HG03521 (cell line): Measurements from ENCODE around the gene PLA2R1.

Experiments used
- ATAC-seq: cut with Tn5 transposase; IDR thresholded peaks from one replicate; pipeline ENCODE4 v1.9.1; 2021; ENCODE audit warnings: mild to moderate bottlenecking, moderate library complexity; ENCODE audit not compliant: unreplicated experiment

PLA2R1 gene

DNA sequence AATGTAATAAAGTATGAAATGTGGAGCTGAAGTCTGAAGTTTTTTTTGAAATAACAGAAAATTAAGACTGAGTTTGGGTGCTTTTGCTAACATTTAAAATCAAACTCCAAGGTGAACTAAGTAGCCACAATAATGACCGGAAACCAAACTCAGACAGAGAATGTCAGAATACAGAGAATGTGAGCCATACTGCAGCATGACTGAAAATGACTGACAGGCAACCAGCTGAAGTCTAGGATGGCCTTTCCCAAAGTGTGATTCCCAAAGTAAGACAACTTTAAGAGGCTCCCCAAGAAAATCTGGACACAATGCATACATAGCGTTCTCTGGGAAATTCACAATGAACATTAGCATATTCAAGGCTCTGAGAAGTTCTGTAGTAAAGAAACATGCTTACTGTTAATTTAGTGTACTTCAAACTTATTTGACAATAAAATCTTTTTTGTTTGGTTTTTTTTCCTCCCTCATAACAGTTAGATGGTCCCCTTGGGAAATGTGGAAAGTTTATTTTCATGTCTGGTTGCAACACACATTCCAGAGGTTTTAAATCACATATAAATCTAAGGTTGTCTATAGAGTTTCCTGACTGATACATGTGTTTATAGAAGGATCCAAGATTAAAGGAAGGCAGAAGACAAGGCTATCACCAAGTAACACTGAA, 28.6 kb downstream of the PLA2R1 start:
- no peak for ATAC-seq

DNA sequence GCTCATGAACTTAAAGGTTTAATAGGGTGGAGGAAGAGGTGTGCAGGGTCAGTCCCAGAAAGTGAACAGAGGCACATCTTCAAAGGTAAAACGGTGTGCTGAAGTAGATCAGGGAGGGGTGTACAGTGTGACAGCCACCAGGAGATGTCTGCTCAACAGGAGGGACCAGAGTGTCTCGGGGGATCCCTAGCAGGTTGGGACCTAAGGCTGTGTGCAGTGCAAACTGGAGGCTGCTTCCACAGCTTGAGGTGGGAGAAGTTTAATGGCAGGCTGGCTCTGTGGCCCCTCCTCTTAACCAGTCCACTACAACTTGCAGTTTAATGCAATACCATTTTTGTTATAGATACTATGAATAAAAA, 33.2 kb downstream of the PLA2R1 start:
- ATAC-seq = no peak

DNA sequence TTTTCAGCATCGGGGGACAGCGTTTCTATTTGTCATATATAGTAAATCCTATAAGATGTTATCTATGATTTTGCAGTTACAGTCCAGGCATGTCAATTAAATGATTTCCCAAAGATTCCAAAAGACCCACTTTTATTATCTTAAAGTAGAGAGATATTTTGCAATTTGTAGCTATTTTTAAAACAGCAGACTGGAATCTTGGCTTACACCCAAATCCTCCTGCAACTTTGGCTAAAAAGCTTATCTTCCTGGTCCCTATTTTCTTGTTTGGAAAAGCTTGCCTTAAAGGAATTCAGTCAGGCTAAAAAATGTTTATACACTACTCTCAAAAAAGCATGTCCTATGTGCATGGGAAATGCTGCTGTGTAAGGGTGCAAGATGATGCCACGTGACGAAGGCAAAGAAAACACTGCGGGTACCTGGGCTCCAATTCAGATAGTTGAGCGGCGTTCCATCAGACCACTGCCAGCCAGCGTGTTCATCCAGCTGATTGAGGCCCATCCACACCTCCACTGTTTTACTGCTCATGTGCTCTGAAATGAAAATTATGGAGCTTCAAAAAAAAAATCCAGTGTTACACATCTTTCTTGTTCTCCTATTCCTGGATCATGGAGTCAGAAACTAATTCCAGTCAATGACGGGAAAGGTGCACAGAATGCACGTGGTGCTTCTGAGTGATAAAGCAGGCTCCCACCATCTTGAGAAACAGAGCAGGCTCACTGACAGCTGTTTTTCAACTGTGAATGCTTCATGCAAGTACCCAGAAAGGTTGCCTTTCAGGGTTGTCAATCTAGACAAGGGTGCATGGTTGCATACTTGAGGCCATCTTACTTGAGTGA, 33.8 kb downstream of the PLA2R1 start:
- ATAC-seq = no peak

DNA sequence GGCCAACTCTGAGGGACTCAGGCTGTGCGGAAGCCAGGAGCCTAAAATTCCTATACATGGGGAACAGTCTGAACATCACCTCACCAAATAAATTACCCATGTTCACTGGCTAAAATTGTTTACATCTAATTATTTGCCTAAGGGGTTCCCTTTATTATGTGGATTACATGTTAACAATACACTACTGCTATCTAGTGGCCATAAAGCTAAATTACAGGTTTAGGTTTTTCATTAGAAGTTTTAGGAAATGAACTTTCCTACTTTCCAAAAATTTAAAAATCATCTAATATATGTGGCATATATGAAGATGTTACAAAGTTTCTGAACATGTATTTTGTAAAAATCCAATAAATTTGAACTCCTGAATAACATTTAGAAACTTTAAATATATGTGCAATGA, 40.3 kb downstream of the PLA2R1 start:
- no peak for ATAC-seq

DNA sequence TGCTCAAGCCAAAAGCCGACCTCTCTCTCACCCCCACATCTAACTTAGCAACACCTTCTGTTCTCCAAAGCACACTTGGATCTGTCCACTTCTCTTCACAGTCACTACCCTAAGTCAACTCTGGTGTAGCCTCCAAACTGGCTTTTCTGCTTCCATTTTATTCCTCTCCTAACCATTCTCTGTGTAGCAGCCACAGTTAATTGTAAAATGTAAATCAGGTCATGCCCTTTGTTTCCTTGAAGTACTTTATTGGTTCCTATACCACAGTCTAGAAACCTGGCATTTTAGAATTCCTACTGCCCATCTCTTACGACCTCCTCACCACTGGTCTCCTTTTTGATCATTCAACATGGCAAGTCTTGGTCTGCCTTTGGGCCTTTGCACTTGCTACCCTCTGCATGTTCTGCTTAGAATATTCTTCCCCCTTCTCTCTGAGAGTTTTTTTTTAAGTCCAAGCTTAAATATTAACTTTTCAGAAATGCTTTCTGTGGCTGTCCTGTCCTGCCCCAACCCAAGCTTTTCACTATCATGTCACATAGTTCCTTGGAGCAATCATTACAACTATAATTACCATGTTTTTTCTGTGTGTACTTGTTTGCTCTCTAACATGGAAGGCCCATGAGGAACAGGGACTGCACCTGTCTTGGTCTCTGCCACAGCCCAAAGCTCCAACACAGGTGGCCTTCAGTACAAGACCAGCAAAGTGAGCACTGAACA, 42.9 kb downstream of the PLA2R1 start:
- no peak for ATAC-seq

DNA sequence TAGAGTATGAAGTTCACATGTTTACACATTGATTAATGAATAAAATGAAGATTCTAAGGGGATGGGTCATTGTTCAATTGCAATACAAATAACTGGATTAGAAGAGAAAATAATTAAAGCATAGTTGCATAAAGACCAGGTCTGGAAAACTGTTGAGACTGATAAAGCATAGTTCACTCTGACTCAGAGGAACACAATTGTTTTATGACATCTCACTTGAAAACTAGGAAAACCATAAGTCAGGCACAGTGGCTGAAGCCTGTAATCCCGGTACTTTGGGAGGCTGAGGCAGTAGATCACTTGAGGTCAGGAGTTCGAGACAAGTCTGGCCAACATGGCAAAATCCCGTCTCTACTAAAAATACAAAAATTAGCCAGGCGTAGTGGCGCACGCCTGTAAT, 46.7 kb downstream of the PLA2R1 start:
- ATAC-seq = no peak

DNA sequence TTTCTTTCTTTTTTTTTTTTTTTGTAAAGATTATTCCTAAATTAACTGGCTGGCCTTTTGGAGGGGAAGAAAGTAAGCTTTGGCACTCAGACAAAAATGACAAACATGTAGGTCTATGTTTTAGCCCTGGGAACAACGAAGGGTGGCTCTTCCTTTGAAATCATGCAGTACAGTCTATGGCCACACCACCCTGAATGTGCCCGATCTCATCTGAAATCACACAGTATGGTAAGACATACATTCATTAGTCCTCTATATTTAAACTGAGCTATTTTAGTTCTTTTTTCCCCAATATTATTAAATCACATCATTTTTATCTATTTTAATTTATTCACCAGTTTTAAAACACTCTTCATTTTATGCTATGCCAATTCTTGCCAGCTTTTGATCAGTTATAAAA, 48.2 kb downstream of the PLA2R1 start:
- no peak for ATAC-seq

DNA sequence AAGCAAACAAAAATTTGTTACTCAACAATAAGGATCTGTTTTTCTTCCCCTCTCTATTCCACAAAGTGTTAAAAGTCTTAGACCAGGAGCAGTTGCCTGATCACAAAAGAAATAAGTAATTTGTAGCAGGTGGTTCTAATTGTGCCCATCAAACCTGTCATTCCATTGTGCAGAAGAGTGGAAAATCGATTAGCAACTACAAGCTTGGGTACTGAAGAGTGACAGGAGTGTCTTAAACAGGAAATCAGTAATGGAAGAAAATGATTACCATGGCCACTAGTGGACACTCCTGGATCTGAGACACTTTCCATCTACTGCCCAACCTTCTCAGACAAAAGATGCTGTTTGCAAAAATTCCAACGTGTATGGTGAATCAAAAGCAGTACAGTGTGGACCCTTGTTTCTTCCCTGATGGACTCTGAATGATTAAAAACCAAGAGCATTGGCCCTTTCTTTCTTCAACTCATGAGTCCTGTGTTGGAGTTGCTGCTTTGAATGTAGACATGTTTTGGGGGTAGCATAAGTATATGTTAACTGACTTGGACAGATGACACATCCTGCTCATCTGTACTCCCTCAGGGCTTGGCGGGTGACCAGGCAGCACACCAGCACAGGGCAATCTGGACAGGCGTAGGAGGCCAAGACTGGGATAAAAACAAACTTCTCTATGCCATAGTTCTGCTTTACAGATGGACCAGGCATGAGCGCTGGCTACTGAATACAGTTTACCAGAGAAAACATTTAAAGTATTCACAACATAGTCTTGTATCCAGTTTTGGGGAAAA, 51.9 kb downstream of the PLA2R1 start:
- ATAC-seq = no peak

DNA sequence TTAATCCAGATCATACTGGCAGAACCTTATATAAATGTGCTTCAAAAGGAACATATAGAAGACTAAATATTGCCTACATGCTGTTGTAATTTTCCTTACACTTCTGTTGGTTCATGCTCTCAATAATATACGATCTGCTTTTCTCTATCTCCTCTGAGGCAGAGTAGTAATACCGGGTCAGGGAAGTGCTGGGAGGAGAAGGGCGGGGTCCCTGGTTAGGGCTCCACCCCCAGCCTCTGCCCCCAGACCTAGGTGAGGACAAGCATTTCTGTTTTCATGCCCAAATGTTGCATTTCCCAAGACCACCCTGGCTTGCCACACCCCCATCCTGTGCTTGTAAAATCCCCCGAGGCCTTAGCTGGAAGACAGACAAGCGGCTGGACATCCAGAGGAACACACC, 55.3 kb downstream of the PLA2R1 start:
- ATAC-seq = no peak

DNA sequence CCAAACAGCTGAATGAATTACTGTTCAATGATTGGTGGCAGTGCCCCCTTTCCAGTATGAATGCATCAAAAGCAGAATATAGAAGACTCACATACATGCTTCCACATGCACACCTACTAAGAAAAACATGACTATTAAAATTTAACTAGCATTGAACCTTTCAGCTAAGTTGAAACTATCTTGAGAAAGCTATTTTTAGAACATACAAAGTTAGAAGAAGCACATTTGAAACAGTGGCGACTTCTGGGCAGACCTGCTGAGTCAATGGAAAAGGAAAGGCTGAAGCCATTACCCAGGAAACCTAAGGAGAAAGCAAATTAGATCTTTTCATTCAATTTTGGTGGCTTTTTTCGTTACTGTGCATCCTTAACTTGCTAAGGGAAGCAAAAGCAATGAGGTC, 55.9 kb downstream of the PLA2R1 start:
- no peak for ATAC-seq

DNA sequence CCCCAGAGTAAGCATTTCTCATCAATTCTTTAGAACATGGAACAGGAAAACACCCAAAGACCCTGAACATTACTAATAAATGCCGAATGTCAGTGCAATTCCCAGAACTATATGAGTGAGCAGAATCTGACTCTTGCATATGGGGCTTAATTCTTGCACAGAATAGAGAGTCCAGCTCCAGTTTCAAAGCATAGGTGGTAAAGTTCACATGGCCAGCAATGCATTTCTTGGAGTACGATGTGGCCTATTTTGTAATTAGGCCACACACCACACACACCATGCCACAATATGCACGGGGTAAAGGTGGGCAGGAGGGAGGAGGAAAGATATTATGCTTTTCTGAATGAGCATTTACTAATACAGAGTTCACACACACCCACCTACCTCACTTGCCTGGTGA, 56.5 kb downstream of the PLA2R1 start:
- no peak for ATAC-seq

DNA sequence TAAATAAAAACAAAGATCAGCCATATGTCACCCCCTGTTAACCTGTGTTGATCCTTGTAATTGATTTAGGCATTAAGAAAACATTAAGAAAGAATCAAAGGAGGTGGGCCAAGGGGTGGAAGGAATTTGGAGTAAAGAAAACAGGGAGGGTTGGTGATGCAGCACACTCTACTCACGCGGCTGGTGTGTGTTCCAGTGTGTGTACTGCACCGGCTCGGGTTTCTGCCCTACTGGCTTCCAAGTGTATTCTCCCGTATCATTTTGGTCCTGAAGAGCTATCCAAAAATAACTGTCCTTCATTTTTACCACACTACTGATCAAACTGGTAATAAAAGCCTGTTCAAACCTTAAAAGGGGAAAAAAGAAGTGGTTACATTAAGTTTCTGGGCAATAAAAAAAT, 56.9 kb downstream of the PLA2R1 start:
- no peak for ATAC-seq

DNA sequence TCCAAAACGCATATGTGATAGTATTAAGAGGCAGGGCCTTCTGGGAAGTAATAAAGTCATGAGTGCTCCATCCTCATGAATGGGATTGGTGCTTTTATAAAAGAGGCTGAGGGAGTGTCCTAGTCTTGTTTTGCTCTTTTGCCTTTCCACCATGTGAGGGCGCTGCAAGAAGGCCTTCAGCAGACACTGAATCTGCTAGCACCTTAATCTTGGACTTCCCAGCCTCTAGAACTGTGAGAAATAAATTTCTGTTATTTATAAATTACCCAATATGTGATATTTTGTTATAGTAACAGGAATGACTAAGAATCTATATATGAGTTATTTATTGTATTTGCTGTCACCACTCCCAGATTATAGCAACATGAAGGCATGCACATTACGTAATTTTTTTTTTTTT, 63.5 kb downstream of the PLA2R1 start:
- ATAC-seq = no peak

DNA sequence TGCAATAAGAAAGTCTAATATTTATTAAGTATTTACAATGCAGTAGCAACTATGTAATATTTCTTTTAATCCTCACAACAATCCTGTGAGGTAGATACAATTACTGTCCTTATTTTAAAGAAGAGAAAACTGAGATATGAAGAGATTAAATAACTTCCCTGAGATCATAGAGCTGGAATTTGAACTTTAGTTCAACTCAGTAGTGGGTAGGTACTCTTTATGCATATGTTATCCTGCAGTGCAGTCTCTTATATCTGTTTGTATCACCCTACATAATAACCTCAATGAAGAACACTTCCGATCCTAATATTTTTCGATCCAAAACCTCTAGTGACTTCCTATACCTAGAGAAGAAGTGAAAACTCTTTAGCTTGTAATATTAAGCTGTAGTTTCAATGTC, 64.2 kb downstream of the PLA2R1 start:
- no peak for ATAC-seq

DNA sequence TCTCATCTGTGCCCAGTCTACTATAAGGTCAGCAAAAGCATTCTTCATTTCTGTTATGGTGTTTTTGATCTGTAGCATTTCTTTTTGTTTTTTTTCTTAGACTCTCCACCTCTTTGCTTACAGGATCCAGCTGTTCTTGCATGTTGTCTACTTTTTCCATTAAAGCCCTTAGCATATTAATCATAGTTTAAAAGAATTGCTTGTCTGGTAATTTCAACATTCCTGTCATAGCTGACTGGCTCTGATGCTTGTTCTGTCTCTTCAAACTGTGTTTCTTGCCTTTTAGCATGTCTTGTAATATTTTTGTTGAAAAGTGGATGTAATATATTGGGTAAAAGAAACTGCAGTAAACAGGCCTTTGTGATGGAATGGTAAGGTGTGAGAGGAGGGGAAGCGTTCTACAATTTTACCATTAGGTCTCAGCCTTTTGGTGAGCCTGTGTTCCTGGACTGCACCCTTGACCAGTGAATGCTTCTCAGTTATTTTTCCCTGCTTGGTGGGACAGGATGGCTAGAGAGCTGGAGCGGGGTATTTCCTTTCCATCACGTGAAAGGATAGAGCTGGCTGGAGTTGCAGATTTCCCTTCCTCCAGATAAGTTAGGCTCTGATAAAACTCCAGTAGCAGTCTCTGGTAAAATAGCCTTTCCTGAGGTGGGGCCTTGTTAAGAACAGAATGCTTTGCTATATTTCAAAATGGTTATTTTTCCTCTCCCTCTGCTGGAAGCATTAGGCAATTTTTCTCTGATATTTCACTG, 65.4 kb downstream of the PLA2R1 start:
- ATAC-seq = no peak

DNA sequence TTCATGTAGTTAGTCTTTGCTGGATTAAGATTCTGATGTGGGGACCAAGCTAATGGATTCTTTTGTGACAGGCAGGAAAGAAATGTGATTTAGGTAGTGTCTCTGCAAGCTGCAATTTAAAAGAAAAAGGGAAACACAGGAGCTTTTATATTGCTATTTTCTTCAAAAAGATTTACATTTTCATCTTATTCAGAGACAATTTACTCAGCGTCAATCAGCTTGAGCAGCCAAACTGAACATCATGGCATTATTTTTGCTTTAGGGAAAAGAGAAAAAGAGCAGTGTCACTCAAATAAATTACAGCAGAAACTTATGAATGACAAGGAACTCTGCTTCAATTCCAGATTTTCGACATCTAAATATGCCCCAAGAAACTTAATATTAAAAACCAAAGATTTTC, 67.4 kb downstream of the PLA2R1 start:
- no peak for ATAC-seq

DNA sequence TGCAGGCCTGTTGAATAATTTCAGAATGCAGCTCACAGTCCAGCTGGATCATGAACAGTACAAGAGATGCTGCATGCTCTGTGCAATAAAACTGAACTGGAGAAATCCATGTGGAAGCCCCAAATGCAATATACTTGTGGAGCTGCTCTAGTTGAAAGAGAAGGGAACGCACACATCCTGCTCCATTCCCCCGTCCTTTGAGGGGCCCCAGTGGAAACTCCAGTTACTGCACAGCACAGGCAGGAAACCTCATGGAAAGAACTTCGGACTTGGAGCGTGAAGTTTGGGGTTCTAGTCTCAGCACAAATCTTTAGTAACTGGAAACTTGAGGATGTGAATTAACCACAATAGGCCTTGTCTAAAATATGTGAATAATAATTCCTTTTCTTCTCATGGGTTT, 73.2 kb downstream of the PLA2R1 start:
- no peak for ATAC-seq

DNA sequence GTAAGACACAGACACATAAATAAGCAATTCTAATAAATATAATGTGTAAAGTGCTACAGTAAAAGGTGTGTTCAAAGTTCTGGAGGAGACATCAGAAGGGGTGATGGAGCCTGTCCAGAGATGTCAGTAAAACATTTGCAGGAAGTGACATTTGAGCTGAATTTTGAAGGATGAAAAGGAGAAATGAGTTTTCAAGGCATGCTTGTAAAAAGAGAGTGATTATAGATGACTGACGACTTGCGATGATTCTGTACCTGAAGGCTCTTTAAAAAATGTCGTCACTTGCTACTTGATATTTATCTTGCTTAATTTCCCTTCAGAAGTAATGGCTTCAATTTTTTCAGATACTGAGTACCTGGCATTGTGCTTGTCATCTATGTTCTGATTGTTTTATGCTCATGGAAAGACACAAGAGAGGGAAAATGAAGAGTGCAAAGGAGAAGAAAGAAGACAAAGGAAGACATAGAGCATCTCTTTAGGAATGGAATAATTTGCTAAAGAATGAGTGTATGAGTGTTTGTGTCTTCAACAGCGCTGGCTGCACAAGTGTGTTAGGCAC, 73.9 kb downstream of the PLA2R1 start:
- no peak for ATAC-seq

DNA sequence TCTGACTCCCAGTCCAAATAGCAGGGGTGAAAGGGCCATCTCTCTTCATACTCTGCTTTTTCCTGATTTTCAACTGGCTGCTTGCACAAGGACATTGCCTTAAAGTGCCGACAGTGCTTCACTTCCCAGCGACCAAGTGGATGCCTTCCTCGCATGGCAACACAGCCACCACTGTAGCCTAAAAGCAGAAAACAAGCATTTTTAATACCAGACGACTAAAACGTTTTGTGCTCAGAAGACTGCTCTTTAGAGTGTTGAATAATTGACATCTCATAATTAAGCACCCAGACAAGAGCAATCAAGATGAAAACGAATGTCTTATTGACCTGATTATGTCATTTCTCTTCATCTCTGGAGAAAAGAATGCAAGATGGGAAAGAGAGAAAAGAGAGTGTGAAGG, 75.2 kb downstream of the PLA2R1 start:
- ATAC-seq = no peak

DNA sequence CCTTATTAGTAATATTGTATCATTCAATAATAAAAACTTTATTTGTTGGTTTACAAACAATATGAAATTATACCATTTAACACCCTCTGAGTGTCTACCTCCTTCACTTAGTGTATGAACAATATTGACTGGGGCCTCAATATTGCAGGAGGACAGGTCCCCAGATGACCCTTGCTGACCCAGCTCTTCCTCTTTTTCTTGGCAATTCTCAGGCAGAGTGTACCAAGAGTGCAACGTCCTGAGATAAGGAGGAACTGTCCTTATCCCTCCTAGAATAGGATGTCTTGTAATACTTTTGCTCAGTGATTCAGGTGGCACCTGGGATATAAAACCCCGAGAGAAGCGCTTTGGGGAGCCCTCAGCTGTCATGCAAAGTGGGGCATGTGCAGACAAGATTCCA, 76.8 kb downstream of the PLA2R1 start:
- no peak for ATAC-seq
